Natural killer cell (primary cell): ENCODE results near the gene CSRP1. TPM values are rescaled to one million over a fixed set of nuclear protein-coding genes. Genes with fewer than 3 reads are reported as not detected.

Experiments used
- ATAC-seq, 3 donors: fragments of 150-1000 bp in 2 of 3; fragments of 200-7000 bp in 1 of 3; cut with Tn5 transposase; 1 replicate in 1 of 3; 2 replicates in 2 of 3; pipeline ENCODE4 v1.10.0; 2021; ENCODE audit warnings: mild to moderate bottlenecking in 2 of 3, moderate library complexity in 2 of 3
- DNase-seq, 2 donors: peaks; one replicate each; pipeline versions ENCODE4 v3.0.0 to v3.0.0-alpha.2; 2013 to 2021; ENCODE audit warnings: mixed read lengths in 1 of 2
- H3K27ac ChIP-seq: one replicate; pipeline ENCODE4 v1.5.1; 2013; ENCODE audit warnings: mild to moderate bottlenecking, low read length
- H3K27me3 ChIP-seq: one replicate; pipeline ENCODE4 v1.6.1; 2013; ENCODE audit warnings: low read length; ENCODE audit not compliant: control insufficient read depth, insufficient read depth
- H3K36me3 ChIP-seq: one replicate; pipeline ENCODE4 v1.6.1; 2013; ENCODE audit warnings: low read length; ENCODE audit not compliant: control insufficient read depth, insufficient read depth
- H3K4me1 ChIP-seq: one replicate; pipeline ENCODE4 v1.6.1; 2013; ENCODE audit warnings: low read length; ENCODE audit not compliant: control insufficient read depth, insufficient read depth
- H3K4me3 ChIP-seq: one replicate; pipeline ENCODE4 v1.5.1; 2013; ENCODE audit warnings: low read length
- H3K9me3 ChIP-seq: one replicate; pipeline ENCODE4 v1.6.1; 2013; ENCODE audit warnings: low read length; ENCODE audit not compliant: control insufficient read depth, insufficient read depth
- H3K27ac Mint-ChIP-seq, 2 donors: one replicate each; pipeline ENCODE4 v1.8.0; 2022; ENCODE audit warnings: mild to moderate bottlenecking in 2 of 2, mixed read lengths in 2 of 2, moderate library complexity in 1 of 2
- H3K27me3 Mint-ChIP-seq, 2 donors: one replicate each; pipeline ENCODE4 v1.8.0; 2022; ENCODE audit warnings: low read depth in 2 of 2, mixed read lengths in 2 of 2
- H3K36me3 Mint-ChIP-seq: one replicate; pipeline ENCODE4 v1.8.0; 2022; ENCODE audit warnings: mixed read lengths
- H3K4me1 Mint-ChIP-seq, 2 donors: one replicate each; pipeline ENCODE4 v1.8.0; 2022; ENCODE audit warnings: mixed read lengths in 2 of 2
- H3K4me3 Mint-ChIP-seq: one replicate; pipeline ENCODE4 v1.8.0; 2022; ENCODE audit warnings: mild to moderate bottlenecking, moderate library complexity, mixed read lengths
- H3K9me3 Mint-ChIP-seq, 2 donors: one replicate each; pipeline ENCODE4 v1.8.0; 2022; ENCODE audit warnings: mixed read lengths in 2 of 2
- WGBS: methylation state at CpG from one replicate; pipeline ENCODE4 v1.1.7; 2013; ENCODE audit warnings: missing lambda C conversion rate; ENCODE audit not compliant: insufficient coverage; 5-methylcytosine and 5-hydroxymethylcytosine counted together
- intact Hi-C: fragments of 100-400 bp; cut with micrococcal nuclease; formaldehyde crosslinking; loops from one replicate; pipeline ENCODE4 v1.14.2; 2022
- total RNA-seq, 4 donors: library from RNA; stranded (reverse); fragments of 120-200 nt in 1 of 4; gene quantifications; one replicate each; pipeline versions ENCODE4 v1.2.3 to v1.2.4, GENCODE V29; 2013 to 2022
- TF ChIP-seq, protein P1 (sequence below): fragments of 200-600 bp; IDR thresholded peaks from one replicate; pipeline ENCODE4 v1.8.0; 2022; ENCODE audit warnings: antibody characterized with exemption

Gene CSRP1
- total RNA-seq, 3 donors from 2014 or later (not counting 1 experiment from before 2014, with no cell fraction given): 36.9 to 48.4 (median 44.1) TPM

DNA sequence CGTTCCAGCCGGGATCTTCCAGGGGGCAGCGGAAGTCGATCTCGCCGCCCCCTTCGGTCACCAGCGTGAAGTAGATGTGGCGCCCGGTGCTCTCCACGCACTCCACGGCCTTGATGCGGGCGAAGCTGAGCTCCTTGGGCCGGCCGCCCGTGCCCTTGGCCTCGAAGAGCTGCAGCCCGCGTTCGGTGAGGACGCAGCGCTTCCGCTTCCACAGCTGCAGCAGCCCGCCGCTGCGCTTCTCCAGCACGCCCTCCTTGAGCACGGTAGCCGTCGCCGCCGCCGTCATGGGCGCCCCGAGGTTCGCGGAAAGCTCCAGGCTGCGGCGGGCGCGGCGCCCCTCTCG, 38.5 kb downstream of the CSRP1 start:
- DNase-seq (no peak), ATAC-seq (peak; percentile 9 to 47 (median 35))
- no peaks in the 10 kb centered on the region for H3K9me3 Mint-ChIP-seq
- intact Hi-C loops: no loop called here
- H3K36me3 Mint-ChIP-seq: no peaks in the 10 kb centered on the region
- H3K4me3 ChIP-seq: no peak overlapping the region
- peaks cover 0 to 5% of the 10 kb centered on the region in 2 donors for H3K4me1 Mint-ChIP-seq
- no peak overlapping the region for H3K4me3 Mint-ChIP-seq
- 7% methylated on average over 44 of the region's 44 CpGs for WGBS
- no peak overlapping the region for H3K27ac Mint-ChIP-seq
- H3K36me3 ChIP-seq: no peaks in the 10 kb centered on the region
- H3K27ac ChIP-seq: no peak overlapping the region
- peaks cover 7% of the 10 kb centered on the region for H3K4me1 ChIP-seq
- no peaks in the 10 kb centered on the region for H3K9me3 ChIP-seq
- TF ChIP-seq, protein P1, sequence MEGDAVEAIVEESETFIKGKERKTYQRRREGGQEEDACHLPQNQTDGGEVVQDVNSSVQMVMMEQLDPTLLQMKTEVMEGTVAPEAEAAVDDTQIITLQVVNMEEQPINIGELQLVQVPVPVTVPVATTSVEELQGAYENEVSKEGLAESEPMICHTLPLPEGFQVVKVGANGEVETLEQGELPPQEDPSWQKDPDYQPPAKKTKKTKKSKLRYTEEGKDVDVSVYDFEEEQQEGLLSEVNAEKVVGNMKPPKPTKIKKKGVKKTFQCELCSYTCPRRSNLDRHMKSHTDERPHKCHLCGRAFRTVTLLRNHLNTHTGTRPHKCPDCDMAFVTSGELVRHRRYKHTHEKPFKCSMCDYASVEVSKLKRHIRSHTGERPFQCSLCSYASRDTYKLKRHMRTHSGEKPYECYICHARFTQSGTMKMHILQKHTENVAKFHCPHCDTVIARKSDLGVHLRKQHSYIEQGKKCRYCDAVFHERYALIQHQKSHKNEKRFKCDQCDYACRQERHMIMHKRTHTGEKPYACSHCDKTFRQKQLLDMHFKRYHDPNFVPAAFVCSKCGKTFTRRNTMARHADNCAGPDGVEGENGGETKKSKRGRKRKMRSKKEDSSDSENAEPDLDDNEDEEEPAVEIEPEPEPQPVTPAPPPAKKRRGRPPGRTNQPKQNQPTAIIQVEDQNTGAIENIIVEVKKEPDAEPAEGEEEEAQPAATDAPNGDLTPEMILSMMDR: no peak
- H3K27me3 Mint-ChIP-seq: peaks cover 30 to 37% of the 10 kb centered on the region in 2 donors
- peaks cover 7% of the 10 kb centered on the region for H3K27me3 ChIP-seq

DNA sequence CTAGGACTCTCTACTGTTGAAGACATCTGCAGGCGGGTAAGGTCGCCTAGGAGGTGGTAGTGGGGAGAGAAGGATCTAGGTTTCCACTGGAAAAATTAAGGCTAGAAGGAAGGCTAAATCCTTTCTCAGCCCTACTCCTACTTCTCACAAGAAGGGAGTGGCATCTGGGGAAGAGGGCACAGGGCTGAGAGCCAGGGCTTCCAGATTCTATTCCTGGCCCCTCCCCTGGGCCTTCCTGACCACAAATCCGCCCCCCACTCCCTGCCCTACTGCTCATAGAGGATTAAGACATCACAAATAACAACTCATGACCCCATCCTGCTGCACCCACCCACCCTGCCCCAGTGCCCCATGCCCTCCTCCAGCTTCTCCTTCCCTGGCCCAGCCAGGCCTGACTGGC, 40.4 kb downstream of the CSRP1 start:
- Mint-ChIP-seq H3K4me3 (no peak overlapping the region), H3K27me3 (peaks cover 20 to 24% of the 10 kb centered on the region in 2 donors), H3K27ac (no peak overlapping the region), H3K36me3 (no peaks in the 10 kb centered on the region), H3K4me1 (peaks cover 0 to 5% of the 10 kb centered on the region in 2 donors), H3K9me3 (no peaks in the 10 kb centered on the region)
- TF ChIP-seq, protein P1: no peak
- intact Hi-C loops: no loop called here
- Histone ChIP-seq H3K36me3 (no peaks in the 10 kb centered on the region), H3K4me1 (peaks cover 7% of the 10 kb centered on the region), H3K9me3 (no peaks in the 10 kb centered on the region), H3K4me3 (no peak overlapping the region), H3K27me3 (peaks cover 7% of the 10 kb centered on the region), H3K27ac (no peak overlapping the region)
- DNase-seq (no peak), ATAC-seq (no peak)
- WGBS: 53% methylated on average over 1 of the region's 3 CpGs

DNA sequence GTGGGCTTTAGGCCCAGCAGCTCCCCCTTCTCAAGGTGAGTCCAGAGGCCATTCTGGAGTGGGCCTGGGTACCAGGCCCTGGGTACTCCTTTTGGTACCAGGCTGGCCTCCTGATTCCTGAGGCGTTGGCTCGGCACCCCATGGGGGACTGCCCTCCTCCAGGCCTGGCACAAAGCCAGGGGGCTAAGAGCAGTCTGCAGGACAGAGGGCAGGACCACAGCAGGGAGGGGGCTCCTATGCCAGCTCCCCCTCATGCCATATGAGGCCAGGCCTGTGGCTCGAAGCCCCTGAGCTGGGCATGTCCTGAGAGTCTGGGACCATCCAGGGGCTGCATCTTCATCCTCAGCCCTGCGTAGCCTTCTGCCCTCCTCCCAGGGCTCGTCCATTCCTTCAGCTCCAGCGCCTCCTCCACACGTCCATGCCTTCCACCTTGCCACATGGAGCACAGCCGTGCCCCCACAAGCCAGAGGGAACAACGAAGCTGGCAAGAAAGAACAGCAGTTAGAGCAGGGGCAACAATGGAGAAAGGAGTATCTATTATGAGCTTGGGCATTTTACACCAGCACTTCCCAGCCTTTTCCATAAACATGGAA, 41.1 kb downstream of the CSRP1 start:
- 89% methylated on average over 9 of the region's 9 CpGs for WGBS
- ATAC-seq: no peak
- peaks cover 7% of the 10 kb centered on the region for H3K4me1 ChIP-seq
- H3K27ac ChIP-seq: no peak overlapping the region
- H3K27me3 ChIP-seq: peaks cover 7% of the 10 kb centered on the region
- intact Hi-C loops: no loop called here
- no peak overlapping the region for H3K4me3 Mint-ChIP-seq
- H3K4me1 Mint-ChIP-seq: peaks cover 0 to 5% of the 10 kb centered on the region in 2 donors
- no peak overlapping the region for H3K27ac Mint-ChIP-seq
- TF ChIP-seq, protein P1: no peak
- H3K36me3 ChIP-seq: no peaks in the 10 kb centered on the region
- peaks cover 13 to 17% of the 10 kb centered on the region in 2 donors for H3K27me3 Mint-ChIP-seq
- no peaks in the 10 kb centered on the region for H3K36me3 Mint-ChIP-seq
- H3K9me3 Mint-ChIP-seq: no peaks in the 10 kb centered on the region
- no peak overlapping the region for H3K4me3 ChIP-seq
- no peaks in the 10 kb centered on the region for H3K9me3 ChIP-seq
- no peak for DNase-seq

DNA sequence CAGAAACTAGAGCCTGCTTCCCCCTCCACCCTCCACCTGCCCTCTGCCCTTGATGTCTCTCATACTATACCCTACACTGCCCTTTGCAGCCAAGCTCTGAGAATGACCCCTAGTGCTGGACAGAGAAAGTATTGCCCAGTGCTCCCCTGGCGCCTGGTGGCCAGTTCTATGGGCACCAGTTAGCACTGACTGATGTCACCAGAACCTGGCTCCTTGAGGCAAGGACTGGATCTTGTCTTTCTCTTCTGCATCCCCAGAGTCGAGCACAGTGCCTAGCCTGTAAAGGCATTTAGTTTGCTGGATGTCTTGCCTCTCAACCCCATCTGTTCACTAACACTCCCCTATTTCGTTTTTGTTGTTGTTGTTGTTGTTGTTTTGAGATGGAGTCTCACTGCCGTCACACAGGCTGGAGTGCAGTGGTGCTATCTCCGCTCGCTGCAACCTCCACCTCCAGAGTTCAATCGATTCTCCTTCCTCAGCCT, 43.8 kb downstream of the CSRP1 start:
- no peak overlapping the region for H3K4me3 ChIP-seq
- intact Hi-C loops: no loop called here

More for the DNA sequence above, 43.8 kb downstream of the CSRP1 start:
- H3K27ac Mint-ChIP-seq: no peak overlapping the region
- H3K4me1 Mint-ChIP-seq: peaks cover 0 to 3% of the 10 kb centered on the region in 2 donors
- no peaks in the 10 kb centered on the region for H3K9me3 Mint-ChIP-seq
- no peak overlapping the region for H3K27ac ChIP-seq
- H3K27me3 ChIP-seq: no peaks in the 10 kb centered on the region
- TF ChIP-seq, protein P1: no peak
- WGBS: 89% methylated on average over 5 of the region's 7 CpGs
- peaks cover under 1% of the 10 kb centered on the region for H3K4me1 ChIP-seq
- no peak overlapping the region for H3K4me3 Mint-ChIP-seq
- ATAC-seq (no peak), DNase-seq (no peak)
- H3K27me3 Mint-ChIP-seq: peaks cover 5 to 6% of the 10 kb centered on the region in 2 donors
- H3K36me3 Mint-ChIP-seq: no peaks in the 10 kb centered on the region
- H3K36me3 ChIP-seq: no peaks in the 10 kb centered on the region
- H3K9me3 ChIP-seq: no peaks in the 10 kb centered on the region
